Endodermal cell (in vitro differentiated cells): ENCODE measurements around the gene IL6ST. TPM values are rescaled to one million over a fixed set of nuclear protein-coding genes. Genes with fewer than 3 reads are reported as not detected.
"Not testable (repeated sequence)": the region's sequence is repeated elsewhere in the genome, so short reads cannot be mapped to it uniquely, and the experiment has no call there.

Experiments used
- DNase-seq: peaks from one replicate; pipeline ENCODE4 v3.0.0-alpha.2; 2017
- H3K27ac ChIP-seq: 2 replicates; pipeline ENCODE4 v1.5.1; 2013; ENCODE audit warnings: mild to moderate bottlenecking, low read depth, low read length, moderate library complexity
- H3K27me3 ChIP-seq: 2 replicates; pipeline ENCODE4 v1.6.1; 2013; ENCODE audit warnings: mild to moderate bottlenecking, low read length, moderate library complexity; ENCODE audit not compliant: insufficient read depth, control insufficient read depth, poor library complexity, severe bottlenecking
- H3K36me3 ChIP-seq: 2 replicates; pipeline ENCODE4 v1.7.0; 2013; ENCODE audit warnings: mild to moderate bottlenecking, low read length, moderate library complexity; ENCODE audit not compliant: control insufficient read depth, insufficient read depth
- H3K4me1 ChIP-seq: one replicate; pipeline ENCODE4 v1.7.0; 2013; ENCODE audit warnings: low read length; ENCODE audit not compliant: control insufficient read depth, insufficient read depth
- H3K4me3 ChIP-seq: 2 replicates; pipeline ENCODE4 v1.5.1; 2013; ENCODE audit warnings: mild to moderate bottlenecking, low read length, moderate library complexity
- H3K9ac ChIP-seq: 2 replicates; pipeline ENCODE4 v1.6.1; 2013; ENCODE audit warnings: mild to moderate bottlenecking, low read length, moderate library complexity; ENCODE audit not compliant: poor library complexity, severe bottlenecking; ENCODE audit errors: extremely low read depth
- H3K9me3 ChIP-seq: 2 replicates; pipeline ENCODE4 v1.6.1; 2013; ENCODE audit warnings: mild to moderate bottlenecking, low read length, moderate library complexity; ENCODE audit not compliant: control insufficient read depth
- H3K27ac Mint-ChIP-seq: 2 replicates; pipeline ENCODE4 v1.8.0; 2020; ENCODE audit warnings: mixed read lengths
- H3K27me3 Mint-ChIP-seq: 2 replicates; pipeline ENCODE4 v1.8.0; 2021; ENCODE audit warnings: mild to moderate bottlenecking, mixed read lengths; ENCODE audit not compliant: insufficient read depth
- H3K36me3 Mint-ChIP-seq: 2 replicates; pipeline ENCODE4 v1.8.0; 2020; ENCODE audit warnings: low read depth, mixed read lengths
- H3K4me1 Mint-ChIP-seq: 2 replicates; pipeline ENCODE4 v1.8.0; 2020; ENCODE audit warnings: mixed read lengths
- H3K4me3 Mint-ChIP-seq: 2 replicates; pipeline ENCODE4 v1.8.0; 2020; ENCODE audit warnings: mild to moderate bottlenecking, moderate library complexity, mixed read lengths
- H3K9me3 Mint-ChIP-seq: 2 replicates; pipeline ENCODE4 v1.8.0; 2020; ENCODE audit warnings: mild to moderate bottlenecking, mixed read lengths
- WGBS, 2 experiments: methylation state at CpG; one replicate each; pipeline versions ENCODE4 v1.1.5 to v1.1.7; 2013; ENCODE audit warnings: missing lambda C conversion rate in 2 of 2, mixed read lengths in 1 of 2; ENCODE audit not compliant: insufficient coverage in 1 of 2, insufficient read length in 1 of 2; 5-methylcytosine and 5-hydroxymethylcytosine counted together
- total RNA-seq, 2 donors: library from RNA; stranded (reverse); fragmentation: NEBNext Ultra II Directional in 1 of 2; extraction: Animal tissue kit (Norgen Biotek cat#: 25700) in 1 of 2; gene quantifications; 2 replicates in 1 of 2; 3 replicates in 1 of 2; pipeline ENCODE4 v1.2.1, GENCODE V29; 2021
- TF ChIP-seq, protein P1 (sequence below): fragments of 200-600 bp; sonication (generic); conservative IDR thresholded peaks from 2 replicates; pipeline ENCODE4 v1.5.0; 2021; ENCODE audit warnings: antibody characterized with exemption, mild to moderate bottlenecking

IL6ST gene
- total RNA-seq, 2 donors from 2014 or later: 26.3 to 30.4 TPM

DNA sequence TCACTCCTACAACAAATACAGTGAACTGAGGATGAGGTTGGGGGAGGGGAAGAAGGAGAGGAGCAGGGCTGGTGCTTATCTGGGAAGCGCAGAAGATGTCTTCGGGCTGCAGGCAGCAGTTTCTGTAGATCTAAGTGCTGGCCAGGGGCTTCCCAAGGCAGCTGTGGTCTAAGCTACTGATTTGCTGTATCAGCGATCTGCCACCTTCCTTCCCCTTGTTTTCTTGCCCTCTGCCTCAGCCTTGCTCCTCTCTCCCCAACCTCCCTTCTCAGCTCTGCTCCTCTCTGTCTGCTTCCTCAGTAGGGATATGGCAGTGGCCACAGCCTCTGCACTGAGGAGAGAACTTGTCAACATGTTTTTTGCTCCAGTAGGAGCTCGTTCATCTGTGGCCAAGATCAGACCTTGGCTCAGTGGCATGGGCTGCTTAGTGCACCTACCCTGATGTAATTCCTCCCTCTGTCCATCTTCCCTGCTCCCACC, 42.8 kb upstream of the IL6ST start:
- Mint-ChIP-seq H3K4me1 (peaks cover 8% of the 10 kb centered on the region), H3K27me3 (no peaks in the 10 kb centered on the region), H3K36me3 (no peaks in the 10 kb centered on the region), H3K9me3 (peaks cover 18% of the 10 kb centered on the region), H3K4me3 (no peak overlapping the region), H3K27ac (no peak overlapping the region)
- peaks cover 4% of the 10 kb centered on the region for H3K4me1 ChIP-seq
- TF ChIP-seq, protein P1, sequence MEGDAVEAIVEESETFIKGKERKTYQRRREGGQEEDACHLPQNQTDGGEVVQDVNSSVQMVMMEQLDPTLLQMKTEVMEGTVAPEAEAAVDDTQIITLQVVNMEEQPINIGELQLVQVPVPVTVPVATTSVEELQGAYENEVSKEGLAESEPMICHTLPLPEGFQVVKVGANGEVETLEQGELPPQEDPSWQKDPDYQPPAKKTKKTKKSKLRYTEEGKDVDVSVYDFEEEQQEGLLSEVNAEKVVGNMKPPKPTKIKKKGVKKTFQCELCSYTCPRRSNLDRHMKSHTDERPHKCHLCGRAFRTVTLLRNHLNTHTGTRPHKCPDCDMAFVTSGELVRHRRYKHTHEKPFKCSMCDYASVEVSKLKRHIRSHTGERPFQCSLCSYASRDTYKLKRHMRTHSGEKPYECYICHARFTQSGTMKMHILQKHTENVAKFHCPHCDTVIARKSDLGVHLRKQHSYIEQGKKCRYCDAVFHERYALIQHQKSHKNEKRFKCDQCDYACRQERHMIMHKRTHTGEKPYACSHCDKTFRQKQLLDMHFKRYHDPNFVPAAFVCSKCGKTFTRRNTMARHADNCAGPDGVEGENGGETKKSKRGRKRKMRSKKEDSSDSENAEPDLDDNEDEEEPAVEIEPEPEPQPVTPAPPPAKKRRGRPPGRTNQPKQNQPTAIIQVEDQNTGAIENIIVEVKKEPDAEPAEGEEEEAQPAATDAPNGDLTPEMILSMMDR: no peak
- no peak overlapping the region for H3K9ac ChIP-seq
- H3K9me3 ChIP-seq: peaks cover 4% of the 10 kb centered on the region
- H3K27ac ChIP-seq: no peak overlapping the region
- 86 to 93% methylated on average over 4 of the region's 4 CpGs for WGBS, 2 experiments
- no peaks in the 10 kb centered on the region for H3K27me3 ChIP-seq
- no peak for DNase-seq
- no peaks in the 10 kb centered on the region for H3K36me3 ChIP-seq
- H3K4me3 ChIP-seq: no peak overlapping the region

DNA sequence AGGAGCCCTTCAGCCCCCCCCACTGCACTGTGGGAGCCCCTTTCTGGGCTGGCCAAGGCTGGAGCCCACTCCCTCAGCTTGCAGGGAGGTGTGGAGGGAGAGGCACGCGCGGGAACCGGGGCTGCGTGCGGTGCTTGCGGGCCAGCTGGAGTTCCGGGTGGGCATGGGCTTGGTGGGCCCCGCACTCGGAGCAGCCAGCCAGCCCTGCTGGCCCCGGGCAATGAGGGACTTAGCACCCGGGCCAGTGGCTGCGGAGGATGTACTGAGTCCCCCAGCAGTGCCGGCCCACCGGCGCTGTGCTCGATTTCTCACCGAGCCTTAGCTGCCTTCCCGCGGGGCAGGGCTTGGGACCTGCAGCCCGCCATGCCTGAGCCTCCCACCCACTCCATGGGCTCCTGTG, 40.6 kb upstream of the IL6ST start:
- H3K4me1 Mint-ChIP-seq, H3K9me3 ChIP-seq, H3K4me3 Mint-ChIP-seq, H3K4me1 ChIP-seq, H3K36me3 Mint-ChIP-seq, H3K4me3 ChIP-seq, H3K27me3 ChIP-seq, DNase-seq, H3K36me3 ChIP-seq, H3K27ac ChIP-seq, H3K9ac ChIP-seq, H3K27me3 Mint-ChIP-seq, H3K27ac Mint-ChIP-seq: not testable (repeated sequence)
- 82 to 94% methylated on average over 4 to 19 of the region's 21 CpGs for WGBS, 2 experiments
- peaks cover 18% of the 10 kb centered on the region for H3K9me3 Mint-ChIP-seq

DNA sequence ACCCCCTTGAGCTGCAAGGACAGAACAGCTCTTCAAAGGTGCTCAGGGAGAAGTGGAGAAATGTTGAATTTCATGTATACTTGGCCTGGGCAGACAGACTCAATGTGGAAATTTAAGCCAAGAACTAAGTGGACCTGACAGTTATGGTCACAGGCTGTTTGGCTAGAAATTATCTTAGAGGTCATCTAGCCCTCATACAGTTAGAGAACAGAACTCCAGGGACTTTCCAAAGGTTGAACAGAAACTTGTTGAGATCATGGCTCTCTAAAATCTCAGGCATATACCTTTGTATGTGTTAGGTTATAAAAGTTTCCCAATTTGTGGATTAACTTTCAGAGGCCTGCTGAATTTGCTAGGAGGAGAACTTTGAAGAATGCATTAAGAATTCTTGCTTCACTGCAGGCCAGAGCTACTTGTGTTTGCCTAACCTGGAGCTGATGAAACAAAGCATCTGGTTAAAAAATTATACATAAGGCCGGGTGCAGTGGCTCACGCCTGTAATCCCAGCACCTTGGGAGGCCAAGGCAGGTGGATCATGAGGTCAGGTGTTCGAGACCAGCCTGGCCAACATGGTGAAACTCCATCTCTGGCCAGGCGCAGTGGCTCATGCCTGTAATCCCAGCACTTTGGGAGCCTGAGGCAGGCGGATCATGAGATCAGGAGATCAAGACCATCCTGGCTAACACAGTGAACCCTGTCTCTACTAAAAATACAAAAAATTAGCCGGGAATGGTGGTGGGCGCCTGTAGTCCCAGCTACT, 35.3 kb upstream of the IL6ST start:
- not testable (repeated sequence) for H3K9me3 Mint-ChIP-seq, H3K27ac ChIP-seq, H3K36me3 Mint-ChIP-seq, H3K27me3 ChIP-seq, H3K9ac ChIP-seq, H3K4me3 ChIP-seq, H3K27ac Mint-ChIP-seq, H3K4me3 Mint-ChIP-seq, H3K27me3 Mint-ChIP-seq, DNase-seq, H3K9me3 ChIP-seq, H3K4me1 ChIP-seq, H3K4me1 Mint-ChIP-seq, H3K36me3 ChIP-seq
- WGBS, 2 experiments: 89 to 94% methylated on average over 4 to 7 of the region's 7 CpGs

DNA sequence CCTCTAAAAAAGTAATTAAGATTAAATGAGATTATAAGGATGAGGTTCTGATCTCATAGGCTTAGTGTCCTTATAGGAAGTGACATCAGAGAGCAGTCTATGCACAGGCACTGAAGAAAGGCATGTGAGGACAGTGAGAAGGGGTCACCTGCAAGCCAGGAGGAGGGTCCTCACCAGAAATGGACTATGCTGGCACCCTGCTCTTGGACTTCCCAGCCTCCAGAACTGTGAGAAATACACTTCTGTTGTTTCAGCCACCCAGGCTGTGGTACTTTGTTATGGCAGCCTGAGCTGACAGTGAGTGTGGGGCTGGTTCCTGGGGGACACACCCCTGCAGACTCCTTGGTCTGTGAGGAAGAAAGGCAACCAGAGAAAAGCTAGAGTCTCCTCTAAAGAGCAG, 34.7 kb upstream of the IL6ST start:
- DNase-seq: no peak
- no peak overlapping the region for H3K27ac Mint-ChIP-seq
- H3K4me1 Mint-ChIP-seq: peaks cover 4% of the 10 kb centered on the region
- Histone ChIP-seq H3K9ac (no peak overlapping the region), H3K27me3 (no peaks in the 10 kb centered on the region), H3K9me3 (no peaks in the 10 kb centered on the region), H3K36me3 (no peaks in the 10 kb centered on the region), H3K4me3 (no peak overlapping the region), H3K4me1 (no peaks in the 10 kb centered on the region), H3K27ac (no peak overlapping the region)
- H3K36me3 Mint-ChIP-seq: no peaks in the 10 kb centered on the region
- H3K27me3 Mint-ChIP-seq: no peaks in the 10 kb centered on the region
- TF ChIP-seq, protein P1: no peak
- H3K4me3 Mint-ChIP-seq: no peak overlapping the region
- no peaks in the 10 kb centered on the region for H3K9me3 Mint-ChIP-seq
